Epidermal melanocyte (primary cell): ENCODE results near the gene PLXDC1.
"Not testable (repeated sequence)": the region's sequence is repeated elsewhere in the genome, so short reads cannot be mapped to it uniquely, and the experiment has no call there.

Experiments
- DNase-seq: peaks from one replicate; pipeline ENCODE4 v3.0.0; 2011; ENCODE audit warnings: low spot score; ENCODE audit not compliant: insufficient read length

Gene PLXDC1

GRCh38 chr17:39126436-39126835 lies 25.0 kb downstream of the PLXDC1 start:
- DNase-seq, result no peak

- DNase-seq, result no peak
Measured at GRCh38 chr17:39125143-39125875, 26.1 kb downstream of the PLXDC1 start.

- no peak for DNase-seq
Measured at GRCh38 chr17:39123627-39124026, 27.8 kb downstream of the PLXDC1 start.

DNA sequence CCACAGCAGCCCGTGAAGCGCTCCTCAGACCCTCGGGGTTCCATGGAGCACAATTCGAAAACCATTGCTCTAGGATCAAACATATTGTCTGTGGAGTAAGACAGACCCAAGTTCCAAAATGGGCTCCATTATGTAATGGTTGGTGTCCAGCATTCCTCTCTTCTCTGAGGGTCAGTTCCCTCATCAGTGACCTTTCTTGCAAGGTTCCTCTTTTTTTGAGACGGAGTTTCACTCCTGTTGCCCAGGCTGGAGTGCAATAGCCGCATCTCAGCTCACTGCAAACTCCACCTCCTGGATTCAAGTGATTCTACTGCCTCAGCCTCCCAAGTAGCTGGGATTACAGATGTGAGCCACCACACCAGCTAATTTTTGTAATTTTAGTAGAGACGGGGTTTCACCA lies 28.4 kb downstream of the PLXDC1 start:
- no peak for DNase-seq

GRCh38 chr17:39121919-39122318 lies 29.5 kb downstream of the PLXDC1 start:
- DNase-seq, result not testable (repeated sequence)

- DNase-seq, result no peak
Measured at GRCh38 chr17:39118674-39119419, 32.6 kb downstream of the PLXDC1 start.

GRCh38 chr17:39116224-39116623 lies 35.2 kb downstream of the PLXDC1 start:
- DNase-seq, result no peak

GRCh38 chr17:39115135-39115534 lies 36.3 kb downstream of the PLXDC1 start:
- no peak for DNase-seq

DNA sequence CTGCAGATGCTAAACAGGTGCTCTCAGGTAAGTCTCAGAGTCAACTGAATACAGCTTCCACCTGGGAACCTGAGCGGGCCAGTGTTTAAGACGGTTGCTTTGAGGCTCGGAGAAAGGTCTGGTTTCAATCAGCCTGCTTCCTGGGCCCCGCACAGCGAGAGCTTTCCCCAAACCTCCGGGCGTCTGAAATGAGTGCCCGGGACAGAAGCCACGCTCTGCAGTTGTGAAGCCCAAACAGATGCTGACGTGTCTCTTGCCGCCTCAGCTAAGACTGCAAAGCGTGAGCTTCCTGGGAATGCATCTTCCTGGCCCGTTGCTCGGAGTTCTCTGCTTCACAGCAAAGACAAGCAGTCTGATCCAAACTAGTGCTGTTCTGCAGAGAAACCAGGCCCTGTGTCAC lies 36.7 kb downstream of the PLXDC1 start:
- no peak for DNase-seq

DNA sequence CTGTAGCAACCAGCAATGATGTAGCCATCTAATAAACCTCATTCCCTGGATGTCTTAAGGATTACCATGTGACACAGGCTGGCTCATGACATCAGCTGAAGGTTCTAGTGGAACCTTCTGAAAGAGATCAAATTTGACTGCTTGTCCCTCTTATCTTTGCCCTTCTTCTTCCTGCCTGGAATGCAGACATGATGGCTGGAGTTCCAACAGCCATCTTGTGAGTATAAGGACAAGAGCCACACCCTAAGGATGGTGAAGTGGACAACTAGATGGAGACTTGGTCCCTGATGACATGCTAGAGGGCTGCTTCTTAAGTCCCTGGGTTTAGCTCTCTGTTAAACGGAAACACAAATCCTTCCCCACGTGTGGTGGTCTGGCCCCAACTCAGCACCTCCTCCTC lies 37.6 kb downstream of the PLXDC1 start:
- DNase-seq, result no peak

DNA sequence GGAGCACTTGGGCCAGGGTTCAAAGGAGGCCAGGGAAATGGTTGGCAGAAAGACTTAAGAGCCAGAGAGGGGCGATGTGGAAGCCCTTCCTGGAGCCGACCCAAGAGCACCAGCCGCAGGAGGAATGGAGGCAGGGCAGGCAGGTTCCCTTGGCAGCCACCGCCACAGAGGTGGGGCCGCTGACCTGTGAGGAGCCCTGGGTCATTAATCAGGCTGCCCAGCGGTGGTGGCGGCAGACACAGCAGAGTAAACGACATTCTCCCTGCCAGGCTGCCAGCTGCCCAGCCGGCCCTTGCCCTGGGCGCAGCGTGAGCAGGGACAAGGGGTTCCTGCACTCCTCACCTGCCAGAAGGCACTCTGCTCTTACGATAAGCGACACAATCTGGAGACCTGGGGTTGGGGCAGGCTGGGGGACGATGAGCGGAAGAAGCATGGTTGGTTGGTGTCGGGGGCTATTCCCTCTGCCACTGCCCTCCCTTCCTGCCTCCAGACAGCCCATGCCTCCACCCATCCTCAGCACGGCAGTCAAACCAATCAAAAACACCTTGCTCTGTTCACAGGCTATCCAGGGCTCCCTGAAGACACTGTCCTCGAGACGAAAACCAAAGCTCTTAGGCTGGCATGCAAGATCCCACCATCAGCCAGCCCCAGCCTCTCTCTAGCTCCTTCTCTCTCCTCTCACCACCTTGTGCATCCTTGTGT lies 40.9 kb downstream of the PLXDC1 start:
- no peak for DNase-seq

DNA sequence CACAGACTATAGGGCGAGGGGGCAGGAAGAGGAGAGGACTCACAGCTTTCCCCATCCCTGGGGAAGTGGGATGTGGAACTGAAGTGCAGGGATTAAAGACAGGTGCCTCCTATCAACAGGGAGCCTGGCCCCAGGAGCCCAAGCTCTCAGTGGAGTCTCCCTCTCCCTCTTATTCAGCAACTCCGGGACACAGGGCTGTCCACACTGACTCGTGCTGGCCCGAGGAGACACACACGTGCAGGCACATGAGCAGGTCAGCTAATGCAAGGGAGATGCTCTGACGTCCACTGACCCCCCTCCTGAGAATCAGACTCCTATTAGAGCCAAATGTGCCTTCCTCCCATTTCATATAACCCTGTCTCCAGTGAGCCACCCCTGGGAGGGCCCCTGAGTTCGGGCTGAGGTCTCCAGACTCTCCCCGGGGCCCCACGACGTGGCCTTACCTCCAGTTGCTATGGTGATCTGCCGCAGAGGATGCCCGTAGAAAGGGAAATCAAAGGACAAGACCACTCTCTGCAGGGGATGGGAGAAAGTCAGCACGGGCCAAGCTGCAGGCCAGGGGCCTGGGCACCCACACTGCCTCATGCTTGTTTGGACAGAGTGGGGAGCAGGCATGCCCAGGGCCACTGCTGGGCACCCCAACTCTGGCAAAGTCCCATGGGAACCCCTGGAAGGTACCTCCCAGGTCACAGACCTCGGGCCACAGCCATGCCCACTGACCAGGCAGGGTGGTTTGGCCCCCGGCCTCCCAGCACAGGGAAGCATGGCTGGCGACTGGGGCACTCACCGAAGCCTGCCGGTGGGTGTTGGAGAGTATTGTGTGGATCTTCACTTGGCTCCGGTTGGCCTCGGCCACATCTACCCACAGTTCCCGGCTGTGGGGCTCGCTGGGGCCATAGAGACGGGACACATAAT lies 42.7 kb downstream of the PLXDC1 start:
- DNase-seq, result no peak

DNA sequence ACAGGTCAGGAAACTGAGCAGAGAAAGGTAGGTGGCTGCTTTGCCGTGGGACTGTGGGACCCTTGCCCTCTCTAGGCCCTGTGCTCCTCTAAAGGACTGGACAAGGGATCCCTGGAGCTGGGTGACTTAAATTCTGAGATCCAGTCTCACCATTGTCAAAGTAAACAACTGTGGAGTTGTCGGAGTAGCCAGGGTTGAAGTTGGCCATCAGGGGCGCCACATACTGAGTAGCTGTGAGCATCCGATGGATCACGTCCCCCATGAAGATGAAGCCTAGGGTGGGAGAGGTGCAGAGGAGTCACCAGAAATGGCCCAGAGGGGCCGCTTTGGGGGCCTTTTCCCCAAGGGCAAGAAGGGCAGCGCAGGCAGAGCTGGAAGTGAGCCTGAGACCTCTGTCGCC lies 43.5 kb downstream of the PLXDC1 start:
- no peak for DNase-seq

DNA sequence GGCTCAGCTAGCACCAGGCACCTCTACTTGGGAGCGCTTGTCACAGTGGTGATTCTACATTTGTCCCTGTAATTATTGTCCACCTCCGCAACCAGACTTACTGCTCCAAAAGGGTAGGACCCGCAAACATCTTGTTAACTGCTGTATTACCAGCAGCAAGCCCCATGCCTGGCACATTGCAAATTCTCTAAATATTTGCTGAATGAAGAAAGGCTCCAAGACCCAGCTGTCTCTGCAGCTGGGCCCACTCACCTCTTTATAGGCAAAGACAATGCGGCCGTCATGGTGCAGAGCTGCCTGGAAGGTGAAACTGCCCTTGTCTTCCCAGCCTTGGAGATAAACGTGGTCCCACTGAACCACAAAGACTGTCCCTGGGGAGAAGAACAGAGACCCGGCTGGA lies 44.3 kb downstream of the PLXDC1 start:
- no peak for DNase-seq

- no peak for DNase-seq
Measured at GRCh38 chr17:39105705-39106104, 45.7 kb downstream of the PLXDC1 start.

DNA sequence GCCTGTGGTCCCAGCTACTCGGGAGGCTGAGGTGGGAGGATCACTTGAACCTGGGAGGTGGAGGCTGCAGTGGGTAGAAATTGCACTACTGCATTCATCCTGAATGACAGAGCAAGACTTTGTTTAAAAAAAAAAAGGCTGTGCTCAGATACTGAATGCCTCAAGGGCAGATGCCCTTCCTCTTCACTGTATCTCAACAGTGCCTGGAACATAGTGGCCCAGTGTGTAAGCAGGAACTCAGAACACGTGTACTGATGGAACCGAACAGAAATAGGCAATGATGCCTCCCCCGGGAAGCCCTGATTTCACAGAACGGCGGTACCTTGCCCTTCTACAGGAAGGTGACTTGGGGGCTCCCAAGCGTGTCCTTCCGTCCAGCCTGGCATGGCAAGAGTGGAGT lies 46.8 kb downstream of the PLXDC1 start:
- no peak for DNase-seq

- no peak for DNase-seq
Measured at GRCh38 chr17:39104046-39104445, 47.4 kb downstream of the PLXDC1 start.

DNA sequence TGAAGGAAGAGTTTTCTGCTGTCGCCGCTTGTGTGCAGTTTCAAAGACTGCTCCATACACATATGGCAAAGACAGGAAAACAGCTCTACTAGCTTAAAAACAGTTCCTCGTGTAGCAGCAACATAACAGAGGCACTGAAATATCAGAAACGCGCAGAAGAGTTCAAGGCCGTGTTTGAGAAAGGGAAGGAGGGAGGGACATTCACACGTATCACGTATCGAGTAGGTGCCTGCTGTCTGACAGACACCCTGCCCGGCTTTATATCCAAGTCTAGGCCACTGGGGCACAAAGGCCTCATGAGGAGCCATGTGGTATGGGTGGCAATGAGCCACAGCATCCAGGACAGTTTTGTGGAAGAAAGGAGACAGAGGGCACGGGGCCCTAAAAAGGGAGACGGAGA lies 50.3 kb downstream of the PLXDC1 start:
- DNase-seq, result no peak

DNA sequence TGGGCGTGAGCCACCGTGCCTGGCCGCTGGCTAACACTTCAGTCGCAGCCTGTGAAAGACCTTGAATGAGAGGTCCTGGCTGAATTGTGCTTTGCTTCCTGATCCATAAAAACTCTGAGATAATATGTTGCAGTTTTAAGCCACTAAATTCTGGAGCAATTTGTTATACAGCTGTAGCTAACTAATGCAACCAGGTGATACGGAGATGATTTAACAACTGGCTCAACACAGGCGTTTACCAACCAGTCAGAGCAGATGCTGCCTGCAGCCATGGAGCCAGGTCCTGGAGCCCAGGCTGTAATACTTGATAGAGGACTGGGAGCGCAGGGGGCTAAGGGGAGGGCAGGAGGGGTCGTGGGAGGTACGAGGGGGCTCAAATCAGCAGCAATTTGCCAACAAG lies 50.9 kb downstream of the PLXDC1 start:
- no peak for DNase-seq

DNA sequence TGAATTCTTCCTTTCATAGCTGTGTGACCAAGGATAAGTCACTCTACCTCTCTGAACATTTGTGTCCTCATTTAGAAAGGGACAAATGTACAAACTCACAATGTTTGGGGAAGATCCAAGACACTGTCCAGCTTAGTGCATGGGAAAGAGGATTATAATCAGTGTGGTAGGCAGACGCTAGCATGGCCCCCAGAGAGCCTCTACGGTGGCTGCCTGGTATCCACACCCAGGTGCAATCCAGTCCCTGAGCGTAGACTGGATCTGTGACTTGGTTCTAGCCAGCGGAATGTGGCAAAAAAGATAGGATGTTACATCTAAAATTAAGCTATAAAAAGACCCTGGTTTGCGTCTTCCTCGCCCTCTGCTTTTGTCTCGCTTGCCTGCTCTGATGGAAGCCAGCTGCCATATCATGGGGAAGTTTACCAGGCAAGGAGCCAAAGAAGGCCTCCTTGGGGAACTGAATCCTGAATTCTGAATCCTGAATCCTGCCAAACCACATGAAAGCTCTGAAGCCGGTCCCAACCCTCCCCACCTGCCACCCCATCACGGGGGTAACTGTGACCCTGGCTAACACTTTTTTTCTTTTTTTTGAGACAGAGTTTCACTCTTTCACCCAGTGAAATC lies 51.7 kb downstream of the PLXDC1 start:
- no peak for DNase-seq

DNA sequence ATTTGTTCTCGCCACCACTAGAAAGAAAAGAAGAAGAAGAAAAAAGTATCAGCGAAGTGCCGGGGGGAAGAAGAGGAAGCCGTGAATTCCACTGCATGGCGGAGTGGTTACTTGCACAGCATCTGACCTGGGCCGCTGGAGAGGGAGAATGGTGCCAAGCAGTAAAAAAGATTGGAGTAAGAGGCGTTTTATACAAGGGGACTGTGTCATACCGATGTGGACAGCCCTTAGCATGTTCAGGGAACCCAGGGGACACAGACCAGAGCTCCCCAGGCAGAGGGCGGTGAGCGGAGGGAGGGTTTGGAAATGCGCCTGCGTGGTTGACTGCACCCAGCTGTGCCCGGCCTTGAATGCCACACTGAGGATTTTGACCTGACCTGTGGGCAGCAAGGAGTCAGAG lies 52.8 kb downstream of the PLXDC1 start:
- no peak for DNase-seq
